GM13977 (cell line): Measurements from ENCODE around the gene HPSE2.

Source experiments
- DNase-seq: peaks from one replicate; pipeline ENCODE4 v3.0.0; 2012; ENCODE audit warnings: low spot score
- CTCF ChIP-seq: IDR thresholded peaks from 2 replicates; pipeline ENCODE4 v1.5.1; 2012; ENCODE audit warnings: mild to moderate bottlenecking, control low read depth; ENCODE audit not compliant: insufficient read depth; ENCODE audit errors: extremely low read depth, missing control alignments
- in situ Hi-C: fragments of 300-500 bp; cut with MboI; formaldehyde crosslinking; loops from one replicate; pipeline ENCODE4 v1.12.0; 2022; ENCODE audit warnings: low sequenced_read_pairs, low pct_unique_long_range_greater_than_20kb, mixed read lengths, inconsistent platforms; ENCODE audit not compliant: unreplicated experiment

HPSE2 gene

GRCh38 chr10:98524124-98524523 lies 711.5 kb downstream of the HPSE2 start:
- in situ Hi-C loops: no loop called here
- no peak for TF ChIP-seq CTCF
- no peak for DNase-seq

GRCh38 chr10:98519841-98520240 lies 715.8 kb downstream of the HPSE2 start:
- no peak for DNase-seq
- in situ Hi-C loops: no loop called here
- no peak for TF ChIP-seq CTCF

- no peak for DNase-seq
- no peak for TF ChIP-seq CTCF
- in situ Hi-C loops: no loop called here
Observed at GRCh38 chr10:98517672-98518071, 718.0 kb downstream of the HPSE2 start.

- in situ Hi-C loops: no loop called here
- no peak for DNase-seq
- no peak for TF ChIP-seq CTCF
Observed at GRCh38 chr10:98516352-98516751, 719.3 kb downstream of the HPSE2 start.

GRCh38 chr10:98513704-98514103 lies 721.9 kb downstream of the HPSE2 start:
- TF ChIP-seq CTCF: no peak
- DNase-seq: no peak
- in situ Hi-C loops: no loop called here

GRCh38 chr10:98511876-98512275 lies 723.8 kb downstream of the HPSE2 start:
- TF ChIP-seq CTCF: no peak
- in situ Hi-C loops: no loop called here
- no peak for DNase-seq

DNA sequence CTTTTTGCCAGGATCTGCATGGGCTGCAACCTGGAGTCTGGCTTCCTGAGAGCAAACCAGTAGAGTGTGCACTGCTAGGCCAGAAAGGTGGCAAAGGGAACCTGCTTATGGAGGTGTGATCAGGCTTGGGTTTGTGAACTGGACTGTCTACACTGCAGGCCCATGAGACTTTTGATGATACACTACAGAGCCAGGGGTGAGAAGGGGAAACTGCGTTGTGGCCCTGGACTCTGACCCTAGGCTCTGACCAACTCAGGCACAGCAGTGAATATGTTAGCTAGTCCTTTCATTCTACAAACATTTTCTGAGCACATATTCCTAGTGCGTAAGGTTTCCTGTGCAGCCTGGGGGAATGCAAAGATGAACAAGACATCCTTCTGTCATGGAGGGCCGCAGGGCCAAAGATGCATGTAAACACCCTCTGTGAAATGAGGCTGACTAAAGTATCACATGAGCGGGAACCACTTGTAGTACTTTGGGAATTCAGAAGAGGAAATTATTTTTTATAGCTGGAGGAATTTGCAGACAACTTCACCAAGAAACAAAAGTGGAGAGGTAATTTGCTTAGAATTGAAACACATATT lies 725.1 kb downstream of the HPSE2 start:
- no peak for DNase-seq
- TF ChIP-seq CTCF: no peak
- in situ Hi-C loops: no loop called here
